ENCODE measurements around the gene AMELY.

AMELY gene, protein sequence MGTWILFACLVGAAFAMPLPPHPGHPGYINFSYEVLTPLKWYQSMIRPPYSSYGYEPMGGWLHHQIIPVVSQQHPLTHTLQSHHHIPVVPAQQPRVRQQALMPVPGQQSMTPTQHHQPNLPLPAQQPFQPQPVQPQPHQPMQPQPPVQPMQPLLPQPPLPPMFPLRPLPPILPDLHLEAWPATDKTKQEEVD

DNA sequence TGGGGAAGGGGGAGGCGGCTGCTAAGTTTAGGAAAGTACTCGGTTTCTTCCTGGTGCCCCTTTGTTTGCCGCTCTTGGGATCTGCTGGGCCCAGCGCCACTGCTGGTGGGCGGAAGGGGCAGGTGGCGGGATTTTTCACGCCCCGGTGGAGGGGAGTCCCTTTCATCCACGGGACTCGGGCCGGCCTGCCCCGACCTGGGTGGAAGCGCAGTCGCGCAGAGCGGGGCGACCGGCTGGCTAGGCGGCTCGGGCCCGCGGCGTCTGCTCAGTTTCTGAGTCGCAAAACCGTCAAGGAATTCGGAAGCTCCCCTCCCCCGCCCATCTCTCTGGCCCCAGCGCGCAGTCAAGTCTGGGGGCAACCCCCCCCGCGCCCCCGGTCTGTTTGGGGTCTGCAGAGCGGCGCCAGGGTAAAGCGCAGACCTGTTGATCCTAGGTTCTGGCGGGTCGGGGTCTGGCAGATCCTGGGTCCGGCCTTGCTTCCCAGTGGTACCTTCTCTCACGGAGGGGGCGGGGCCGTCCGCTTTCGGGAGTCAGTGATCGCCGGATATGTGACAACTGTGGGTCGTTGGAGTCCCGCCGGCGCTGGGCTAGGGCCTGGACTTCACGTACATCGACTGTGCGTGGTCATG is at the start of gene AMELY:
Gene AMELY (minus strand): TSS at position 500 of the 629 bp plus-strand sequence. CDS start 39,144 bp downstream, outside the sequence.
- no peak for DNase-seq (ENCODE audit: extremely low read depth, low read depth)
- H3K4me3 ChIP-seq (replicated peaks; ENCODE audit: low read depth, low read length) = no peak within 1 kb of the TSS
- TF ChIP-seq, protein P1, sequence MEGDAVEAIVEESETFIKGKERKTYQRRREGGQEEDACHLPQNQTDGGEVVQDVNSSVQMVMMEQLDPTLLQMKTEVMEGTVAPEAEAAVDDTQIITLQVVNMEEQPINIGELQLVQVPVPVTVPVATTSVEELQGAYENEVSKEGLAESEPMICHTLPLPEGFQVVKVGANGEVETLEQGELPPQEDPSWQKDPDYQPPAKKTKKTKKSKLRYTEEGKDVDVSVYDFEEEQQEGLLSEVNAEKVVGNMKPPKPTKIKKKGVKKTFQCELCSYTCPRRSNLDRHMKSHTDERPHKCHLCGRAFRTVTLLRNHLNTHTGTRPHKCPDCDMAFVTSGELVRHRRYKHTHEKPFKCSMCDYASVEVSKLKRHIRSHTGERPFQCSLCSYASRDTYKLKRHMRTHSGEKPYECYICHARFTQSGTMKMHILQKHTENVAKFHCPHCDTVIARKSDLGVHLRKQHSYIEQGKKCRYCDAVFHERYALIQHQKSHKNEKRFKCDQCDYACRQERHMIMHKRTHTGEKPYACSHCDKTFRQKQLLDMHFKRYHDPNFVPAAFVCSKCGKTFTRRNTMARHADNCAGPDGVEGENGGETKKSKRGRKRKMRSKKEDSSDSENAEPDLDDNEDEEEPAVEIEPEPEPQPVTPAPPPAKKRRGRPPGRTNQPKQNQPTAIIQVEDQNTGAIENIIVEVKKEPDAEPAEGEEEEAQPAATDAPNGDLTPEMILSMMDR (IDR thresholded peaks at IDR 0.05; ENCODE audit: low read depth, low read length, missing control alignments) = no peak

DNA sequence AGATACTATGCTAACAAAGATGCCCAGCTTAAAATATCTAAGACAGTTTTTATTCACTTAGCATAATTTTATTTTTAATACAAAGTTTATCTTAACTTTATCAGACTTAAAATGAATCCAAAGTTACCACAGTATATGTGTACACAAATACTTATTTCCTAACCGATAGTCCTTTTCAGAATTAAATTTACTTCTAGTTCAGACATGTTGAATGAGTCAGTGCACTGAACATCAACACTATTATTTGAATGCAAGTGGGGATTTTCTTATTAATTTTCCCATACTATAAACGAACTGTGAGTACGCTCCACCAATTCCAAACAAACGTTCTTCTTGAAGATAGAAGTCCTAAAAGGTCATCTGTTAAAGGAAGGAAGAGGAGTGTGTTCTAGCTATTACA is 38.4 kb upstream of the AMELY start:
- TF ChIP-seq, protein P1 (IDR thresholded peaks at IDR 0.05; ENCODE audit: low read depth, low read length, missing control alignments) = no peak
- no peak for DNase-seq (ENCODE audit: extremely low read depth, low read depth)
- H3K4me3 ChIP-seq (replicated peaks; ENCODE audit: low read depth, low read length) = no peak overlapping the region

DNA sequence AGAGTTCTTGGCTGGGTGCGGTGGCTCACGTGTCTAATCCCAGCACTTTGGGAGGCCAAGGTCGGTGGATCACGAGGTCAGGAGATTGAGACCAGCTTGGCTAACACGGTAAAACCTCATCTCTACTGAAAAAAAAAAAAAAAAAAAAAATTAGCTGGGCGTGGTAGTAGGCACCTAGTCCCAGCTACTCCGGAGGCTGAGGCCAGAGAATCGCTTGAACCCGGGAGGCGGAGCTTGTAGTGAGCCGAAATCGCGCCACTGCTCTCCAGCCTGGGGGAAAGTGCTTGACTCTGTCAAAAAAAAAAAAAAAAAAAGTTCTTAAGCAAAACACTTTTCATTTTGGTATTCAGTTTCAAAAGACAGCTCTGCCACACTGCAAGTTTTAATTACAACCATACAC is 36.8 kb upstream of the AMELY start:
- TF ChIP-seq, protein P1 (IDR thresholded peaks at IDR 0.05; ENCODE audit: low read depth, low read length, missing control alignments) = no peak
- no peak for DNase-seq (ENCODE audit: extremely low read depth, low read depth)
- no peak overlapping the region for H3K4me3 ChIP-seq (replicated peaks; ENCODE audit: low read depth, low read length)

DNA sequence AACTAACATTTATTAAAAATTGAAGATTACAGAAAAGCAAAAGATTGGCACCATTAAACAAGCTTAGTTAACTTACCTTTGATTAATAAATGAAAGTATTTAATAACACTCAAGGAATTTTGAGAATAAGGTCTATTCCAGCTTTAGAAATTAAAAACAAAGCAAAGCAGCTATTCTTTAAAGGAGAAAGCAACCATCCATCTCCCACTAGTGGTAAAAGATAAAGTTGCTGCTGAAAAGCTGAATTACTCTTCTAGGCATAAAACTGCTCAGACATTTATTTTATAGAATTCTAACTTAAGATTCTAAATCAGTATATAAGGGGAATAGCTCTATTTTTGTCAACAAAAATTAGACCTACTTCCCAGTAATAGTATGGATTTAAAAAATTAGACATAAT is 36.1 kb upstream of the AMELY start:
- DNase-seq (ENCODE audit: extremely low read depth, low read depth) = no peak
- no peak overlapping the region for H3K4me3 ChIP-seq (replicated peaks; ENCODE audit: low read depth, low read length)
- TF ChIP-seq, protein P1 (IDR thresholded peaks at IDR 0.05; ENCODE audit: low read depth, low read length, missing control alignments) = no peak

DNA sequence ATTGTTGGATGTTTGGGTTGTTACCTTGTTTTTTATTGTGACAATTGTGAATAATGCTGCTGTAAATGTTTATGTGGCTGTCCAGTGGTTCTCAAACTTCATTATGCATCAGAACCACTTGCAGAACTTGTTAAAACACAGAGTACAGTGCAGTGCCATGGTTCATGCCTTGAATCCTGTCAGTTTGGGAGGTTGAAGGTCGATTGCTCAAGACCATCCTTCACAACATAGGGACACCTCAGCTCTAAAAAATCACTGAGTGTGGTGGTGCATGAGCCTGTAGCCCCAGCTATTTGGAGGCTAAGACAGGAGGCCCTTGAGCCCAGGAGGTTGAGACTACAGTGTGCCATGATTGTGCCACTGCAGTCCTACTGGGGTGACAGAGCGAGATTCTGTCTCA is 23.9 kb upstream of the AMELY start:
- DNase-seq (ENCODE audit: extremely low read depth, low read depth) = no peak
- TF ChIP-seq, protein P1 (IDR thresholded peaks at IDR 0.05; ENCODE audit: low read depth, low read length, missing control alignments) = no peak
- no peak overlapping the region for H3K4me3 ChIP-seq (replicated peaks; ENCODE audit: low read depth, low read length)

DNA sequence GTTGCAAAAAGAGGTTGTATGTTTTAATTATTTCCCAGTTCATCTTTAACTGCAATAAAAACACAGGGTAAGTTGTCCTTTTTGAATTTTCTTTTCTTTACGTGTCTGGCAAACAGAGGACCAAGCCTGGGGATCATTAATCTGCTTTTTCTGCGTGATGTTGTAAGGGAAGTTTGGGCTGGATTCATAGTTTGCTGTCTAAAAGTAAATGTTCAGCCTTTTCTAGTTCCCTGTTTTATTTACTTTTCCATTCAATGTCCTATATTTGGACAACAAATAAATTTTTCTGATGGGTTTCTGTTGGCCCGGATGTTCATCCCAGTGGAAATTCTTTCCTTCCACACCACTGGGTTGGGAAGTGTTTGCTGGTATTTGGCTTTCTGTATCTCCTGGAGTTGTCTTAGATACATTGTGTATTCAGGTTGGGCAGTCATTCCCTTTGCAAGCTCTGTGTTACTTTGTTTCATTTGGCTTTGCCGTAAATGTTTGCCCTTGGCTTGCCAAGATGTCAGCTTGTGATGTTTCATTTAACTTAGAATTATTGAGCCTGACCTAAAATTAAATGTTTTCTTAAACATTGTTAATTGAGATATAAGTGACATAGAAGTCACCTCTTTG is 20.3 kb upstream of the AMELY start:
- DNase-seq (ENCODE audit: extremely low read depth, low read depth) = no peak
- H3K4me3 ChIP-seq (replicated peaks; ENCODE audit: low read depth, low read length) = no peak overlapping the region
- TF ChIP-seq, protein P1 (IDR thresholded peaks at IDR 0.05; ENCODE audit: low read depth, low read length, missing control alignments) = no peak

Data from HFF-Myc (cell line).